ENCODE measurements around the gene ASIC1. TPM values are rescaled to one million over a fixed set of nuclear protein-coding genes. Genes with fewer than 3 reads are reported as not detected.
A peak's percentile ranks its signal among the peaks of the same experiment; 100 is the strongest.

The ASIC1 gene
- total and polyA plus RNA-seq, 7 donors, result 1.3 to 6.9 (median 4.2) TPM; not detected in 1

- peaks cover 0 to 8% (median 0%) of the 10 kb centered on the region in 4 donors for H3K36me3 ChIP-seq
- peak overlapping the region in 3 of 4 donors; percentile 74 to 82 (median 80) for H3K27ac ChIP-seq
- H3K27me3 ChIP-seq, result no peaks in the 10 kb centered on the region
- peak overlapping the region; percentile 61 to 75 (median 68) for H3K4me3 ChIP-seq
- TF ChIP-seq EP300 (IDR thresholded peaks at IDR 0.05) (no peak), POLR2AphosphoS5 (IDR thresholded peaks at IDR 0.05) (no peak), POLR2A (IDR thresholded peaks at IDR 0.05) (no peak)
- TF ChIP-seq, protein P1, sequence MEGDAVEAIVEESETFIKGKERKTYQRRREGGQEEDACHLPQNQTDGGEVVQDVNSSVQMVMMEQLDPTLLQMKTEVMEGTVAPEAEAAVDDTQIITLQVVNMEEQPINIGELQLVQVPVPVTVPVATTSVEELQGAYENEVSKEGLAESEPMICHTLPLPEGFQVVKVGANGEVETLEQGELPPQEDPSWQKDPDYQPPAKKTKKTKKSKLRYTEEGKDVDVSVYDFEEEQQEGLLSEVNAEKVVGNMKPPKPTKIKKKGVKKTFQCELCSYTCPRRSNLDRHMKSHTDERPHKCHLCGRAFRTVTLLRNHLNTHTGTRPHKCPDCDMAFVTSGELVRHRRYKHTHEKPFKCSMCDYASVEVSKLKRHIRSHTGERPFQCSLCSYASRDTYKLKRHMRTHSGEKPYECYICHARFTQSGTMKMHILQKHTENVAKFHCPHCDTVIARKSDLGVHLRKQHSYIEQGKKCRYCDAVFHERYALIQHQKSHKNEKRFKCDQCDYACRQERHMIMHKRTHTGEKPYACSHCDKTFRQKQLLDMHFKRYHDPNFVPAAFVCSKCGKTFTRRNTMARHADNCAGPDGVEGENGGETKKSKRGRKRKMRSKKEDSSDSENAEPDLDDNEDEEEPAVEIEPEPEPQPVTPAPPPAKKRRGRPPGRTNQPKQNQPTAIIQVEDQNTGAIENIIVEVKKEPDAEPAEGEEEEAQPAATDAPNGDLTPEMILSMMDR (IDR thresholded peaks at IDR 0.05), result no peak
- no peaks in the 10 kb centered on the region for H3K9me3 ChIP-seq
- WGBS, 2 donors, result 15 to 19% methylated on average over 30 of the region's 30 CpGs
- DNase-seq, result no peak
- H3K4me1 ChIP-seq, result peaks cover 0 to 30% (median 25%) of the 10 kb centered on the region in 4 donors
- intact Hi-C loops (cut with DNase I), result loop anchor here (1.0 to 2.0 kb wide), 2 partner anchors 19 to 91 kb away; no protein-coding TSS in a partner anchor
Observed at GRCh38 chr12:50057896-50058670, 687 bp downstream of the ASIC1 start.

- Histone ChIP-seq H3K27ac (no peak overlapping the region), H3K9me3 (no peaks in the 10 kb centered on the region), H3K4me3 (no peak overlapping the region), H3K4me1 (peaks cover 0 to 30% (median 25%) of the 10 kb centered on the region in 4 donors), H3K36me3 (peaks cover 0 to 8% (median 0%) of the 10 kb centered on the region in 4 donors), H3K27me3 (no peaks in the 10 kb centered on the region)
- 83 to 87% methylated on average over 15 of the region's 15 CpGs for WGBS, 2 donors
- intact Hi-C loops (cut with DNase I), result no loop called here
- TF ChIP-seq POLR2A (IDR thresholded peaks at IDR 0.05), result no peak
- TF ChIP-seq POLR2AphosphoS5 (IDR thresholded peaks at IDR 0.05), result no peak
- no peak for TF ChIP-seq EP300 (IDR thresholded peaks at IDR 0.05)
- TF ChIP-seq, protein P1 (IDR thresholded peaks at IDR 0.05), result no peak
- no peak for DNase-seq
Observed at GRCh38 chr12:50058743-50059312, 1.4 kb downstream of the ASIC1 start.

GRCh38 chr12:50059440-50060119, 2.2 kb downstream of the ASIC1 start:
- intact Hi-C loops (cut with DNase I), result no loop called here
- no peak for DNase-seq

GRCh38 chr12:50060120-50060468, 2.7 kb downstream of the ASIC1 start:
- Histone ChIP-seq H3K27me3 (no peaks in the 10 kb centered on the region), H3K27ac (no peak overlapping the region), H3K36me3 (peaks cover 0 to 8% (median 0%) of the 10 kb centered on the region in 4 donors), H3K4me1 (peaks cover 0 to 30% (median 25%) of the 10 kb centered on the region in 4 donors), H3K9me3 (no peaks in the 10 kb centered on the region), H3K4me3 (no peak overlapping the region)
- 60 to 72% methylated on average over 4 of the region's 4 CpGs for WGBS, 2 donors
- TF ChIP-seq POLR2AphosphoS5 (IDR thresholded peaks at IDR 0.05) (no peak), POLR2A (IDR thresholded peaks at IDR 0.05) (no peak), EP300 (IDR thresholded peaks at IDR 0.05) (no peak)
- TF ChIP-seq, protein P1 (IDR thresholded peaks at IDR 0.05), result no peak
- intact Hi-C loops (cut with DNase I), result no loop called here
- DNase-seq, result no peak

More at GRCh38 chr12:50059440-50060119, 2.2 kb downstream of the ASIC1 start:
- no peak overlapping the region for H3K4me3 ChIP-seq
- TF ChIP-seq POLR2A (IDR thresholded peaks at IDR 0.05) (no peak), POLR2AphosphoS5 (IDR thresholded peaks at IDR 0.05) (no peak), EP300 (IDR thresholded peaks at IDR 0.05) (no peak)
- TF ChIP-seq, protein P1 (IDR thresholded peaks at IDR 0.05), result no peak
- peaks cover 0 to 30% (median 25%) of the 10 kb centered on the region in 4 donors for H3K4me1 ChIP-seq
- no peak overlapping the region for H3K27ac ChIP-seq
- no peaks in the 10 kb centered on the region for H3K9me3 ChIP-seq
- 52 to 83% methylated on average over 12 of the region's 12 CpGs for WGBS, 2 donors
- H3K36me3 ChIP-seq, result peaks cover 0 to 8% (median 0%) of the 10 kb centered on the region in 4 donors
- no peaks in the 10 kb centered on the region for H3K27me3 ChIP-seq
